Ovary (tissue), 9 donors: ENCODE data around the gene CFAP65. TPM values are rescaled to one million over a fixed set of nuclear protein-coding genes. Genes with fewer than 3 reads are reported as not detected.

Experiments used
- DNase-seq, 5 donors: peaks; one replicate each; pipeline ENCODE4 v3.0.0-alpha.2; 2019 to 2020
- H3K27ac ChIP-seq, 2 donors: fragments of 200-600 bp; one replicate each; pipeline versions ENCODE4 v1.5.1 to v1.8.0; 2019 to 2022
- H3K27me3 ChIP-seq: fragments of 200-600 bp; one replicate; pipeline ENCODE4 v1.8.0; 2022
- H3K36me3 ChIP-seq: fragments of 200-600 bp; sonication (generic); one replicate; pipeline ENCODE4 v1.5.1; 2019
- H3K4me1 ChIP-seq: one replicate; pipeline ENCODE4 v1.8.1; 2013; ENCODE audit warnings: mild to moderate bottlenecking, moderate library complexity; ENCODE audit not compliant: insufficient read depth
- H3K4me3 ChIP-seq: fragments of 200-600 bp; sonication (generic); one replicate; pipeline ENCODE4 v1.5.1; 2017
- H3K9me3 ChIP-seq, 2 donors: fragments of 200-600 bp in 1 of 2; sonication (generic) in 1 of 2; one replicate each; pipeline versions ENCODE4 v1.5.1 to v1.8.1; 2013 to 2019; ENCODE audit warnings: mild to moderate bottlenecking in 1 of 2, moderate library complexity in 1 of 2
- CTCF ChIP-seq, 3 donors: fragments of 450-650 bp in 2 of 3; fragments of 200-600 bp in 1 of 3; IDR thresholded peaks; one replicate each; pipeline versions ENCODE4 v1.5.1 to v1.8.0; 2016 to 2022; ENCODE audit warnings: antibody characterized with exemption in 3 of 3, mild to moderate bottlenecking in 1 of 3
- EP300 ChIP-seq: sonication (generic); formaldehyde crosslinking; IDR thresholded peaks from one replicate; pipeline ENCODE4 v1.6.1; 2017; ENCODE audit warnings: antibody characterized with exemption
- POLR2A ChIP-seq: fragments of 450-650 bp; IDR thresholded peaks from one replicate; pipeline ENCODE4 v1.6.1; 2017; ENCODE audit warnings: antibody characterized with exemption, mild to moderate bottlenecking, moderate library complexity
- WGBS, 3 donors: extraction: QIAGEN DNeasy Blood & Tissue Kit in 1 of 3; methylation state at CpG; one replicate each; pipeline versions ENCODE4 v1.1.5 to v1.1.7; 2013 to 2017; 5-methylcytosine and 5-hydroxymethylcytosine counted together
- intact Hi-C, 4 donors: fragments of 100-400 bp; cut with DNase I; formaldehyde crosslinking; loops; one replicate each; pipeline versions ENCODE4 v1.11.0 to v1.15.1; 2022 to 2023
- microRNA counts: library from miRNA; unstranded; fragments of <30 nt; microRNA quantifications from one replicate; lab custom pipeline; 2016
- microRNA-seq, 3 donors: library from miRNA; unstranded; fragments of <30 nt; microRNA quantifications; one replicate each; pipeline versions ENCODE4 to v1.2.0, GENCODE V29; 2019 to 2020
- polyA plus RNA-seq, 2 donors: library from polyadenylated mRNA; stranded (reverse); fragments of 200-250 nt in 1 of 2; fragments of 350-450 nt in 1 of 2; fragmentation: Illumina TruSeq in 1 of 2; extraction: RNeasy Lipid Tissue Mini Kit (QIAGEN cat#74804) in 1 of 2; gene quantifications; one replicate each; pipeline ENCODE4 v1.2.3, GENCODE V29; 2013 to 2014
- small RNA-seq: library from RNA; depleted of rRNA; stranded (forward); fragments of <200 nt; gene quantifications from one replicate; pipeline ENCODE3, GENCODE V24; 2016
- total RNA-seq, 7 donors: library from RNA; depleted of rRNA in 2 of 7; stranded (reverse); fragments of >200 nt in 2 of 7; fragmentation: NEBNext Ultra II Directional in 3 of 7; extraction: Animal tissue kit (Norgen Biotek cat#: 25700) in 3 of 7; gene quantifications; one replicate each; pipeline versions ENCODE4 v1.1.0 to v1.2.4, GENCODE V29; 2016 to 2023
- donor health status: DM: no; HTN: no; CAD: no; lungs with moderate emphysema.
- donor health status: DM: no; HTN: no; CAD: no.
- donor health status: Bipolar disorder and iron deficiency.
- donor health status: DM: yes; HTN: yes; CAD: no.
- donor health status: DM: no; HTN: no; CAD: no.
- donor health status: DM: yes; HTN: yes; CAD: no.

The CFAP65 gene
- total and polyA plus RNA-seq, 9 donors, result 0.04 to 19.6 (median 0.90) TPM; not detected in 3

GRCh38 chr2:218956039-218956438 lies 85.3 kb downstream of the CFAP65 start:
- Histone ChIP-seq H3K27ac (no peak overlapping the region), H3K4me1 (no peaks in the 10 kb centered on the region), H3K36me3 (no peaks in the 10 kb centered on the region), H3K9me3 (no peaks in the 10 kb centered on the region), H3K27me3 (no peaks in the 10 kb centered on the region), H3K4me3 (no peak overlapping the region)
- WGBS, 3 donors, result 8 to 29% (median 16%) methylated on average over 1 of the region's 1 CpG
- DNase-seq, result no peak
- TF ChIP-seq CTCF (IDR thresholded peaks at IDR 0.05), result no peak
- no peak for TF ChIP-seq POLR2A
- TF ChIP-seq EP300, result no peak
- intact Hi-C loops, result no loop called here

GRCh38 chr2:218954541-218955300 lies 86.6 kb downstream of the CFAP65 start:
- Histone ChIP-seq H3K4me3 (no peak overlapping the region), H3K4me1 (no peaks in the 10 kb centered on the region), H3K27me3 (no peaks in the 10 kb centered on the region), H3K27ac (no peak overlapping the region), H3K36me3 (no peaks in the 10 kb centered on the region), H3K9me3 (no peaks in the 10 kb centered on the region)
- no peak for DNase-seq
- WGBS, 3 donors, result 68 to 71% (median 71%) methylated on average over 8 of the region's 8 CpGs
- intact Hi-C loops, result no loop called here
- TF ChIP-seq EP300 (no peak), POLR2A (no peak), CTCF (IDR thresholded peaks at IDR 0.05) (no peak)

- Histone ChIP-seq H3K9me3 (no peaks in the 10 kb centered on the region), H3K36me3 (no peaks in the 10 kb centered on the region), H3K4me3 (no peak overlapping the region), H3K4me1 (no peaks in the 10 kb centered on the region), H3K27me3 (no peaks in the 10 kb centered on the region), H3K27ac (no peak overlapping the region)
- 62 to 70% (median 69%) methylated on average over 17 to 18 of the region's 18 CpGs for WGBS, 3 donors
- intact Hi-C loops, result no loop called here
- DNase-seq, result no peak
- TF ChIP-seq POLR2A (no peak), EP300 (no peak), CTCF (IDR thresholded peaks at IDR 0.05) (no peak)
Measured at GRCh38 chr2:218953366-218953954, 87.9 kb downstream of the CFAP65 start.

MicroRNAs encoded within 50 kb of the gene (microRNA counts, 767-probe panel; counts per million panel counts)
- microRNA hsa-miR-3131 (lab: Ali Mortazavi, UCI) (530 counts per million, percentile 78 among the panel's probes with 10 or more counts), microRNA hsa-miR-375 (lab: Ali Mortazavi, UCI) (530 counts per million, percentile 78 among the panel's probes with 10 or more counts)

Small RNAs within 50 kb of the gene (microRNA-seq; reads per million reads assigned to microRNA genes)
- gene MIR3131 (0 reads per million in 3 donors), gene MIR375 (18.0 to 42.3 (median 23.9) reads per million in 3 donors)

Small RNAs within 50 kb of the gene (small RNA-seq; reads per million reads assigned to genes)
- gene MIR3131 (not detected), gene MIR375 (62.6 reads per million, percentile 90 among the genes with 10 or more reads in this experiment)

Other genes starting within 250 kb of the CFAP65 start
- gene PRKAG3, start 209.7 kb downstream of the CFAP65 start, total RNA-seq, result under 1 TPM in 2 of 7 donors, not detected in 5; 0.11 to 0.32 TPM
- not detected for gene PRKAG3, start 209.7 kb downstream of the CFAP65 start, polyA plus RNA-seq
- gene WNT6, start 181.7 kb downstream of the CFAP65 start, total RNA-seq, result 1 to 10 TPM; 1.1 to 4.5 (median 2.0) TPM
- gene WNT6, start 181.7 kb downstream of the CFAP65 start, polyA plus RNA-seq, result 1 to 10 TPM in 1 of 2 donors, under 1 TPM in 1; 0.13 to 2.9 TPM
- 10 to 100 TPM in 1 of 7 donors, 1 to 10 TPM in 1, under 1 TPM in 1, not detected in 4; 0.27 to 12.4 (median 1.6) TPM for gene WNT10A, start 160.7 kb downstream of the CFAP65 start, total RNA-seq
- gene WNT10A, start 160.7 kb downstream of the CFAP65 start, polyA plus RNA-seq, result under 1 TPM; 0.04 to 0.13 TPM
- gene CDK5R2, start 81.8 kb downstream of the CFAP65 start, total RNA-seq, result not detected
- not detected for gene CDK5R2, start 81.8 kb downstream of the CFAP65 start, polyA plus RNA-seq
- gene FEV, start 56.3 kb downstream of the CFAP65 start, total RNA-seq, result under 1 TPM in 2 of 7 donors, not detected in 5; 0.11 to 0.13 TPM
- gene FEV, start 56.3 kb downstream of the CFAP65 start, polyA plus RNA-seq, result not detected
- gene CRYBA2, start 48.1 kb downstream of the CFAP65 start, total RNA-seq, result not detected
- not detected for gene CRYBA2, start 48.1 kb downstream of the CFAP65 start, polyA plus RNA-seq
- under 1 TPM in 3 of 7 donors, not detected in 4; 0.15 to 0.80 (median 0.36) TPM for gene IHH, start 19.4 kb upstream of the CFAP65 start, total RNA-seq
- gene IHH, start 19.4 kb upstream of the CFAP65 start, polyA plus RNA-seq, result 1 to 10 TPM in 1 of 2 donors, under 1 TPM in 1; 0.12 to 1.6 TPM
- gene NHEJ1, start 119.3 kb upstream of the CFAP65 start, total RNA-seq, result 10 to 100 TPM; 14.7 to 19.1 (median 17.1) TPM
- 10 to 100 TPM; 10.8 to 23.1 TPM for gene NHEJ1, start 119.3 kb upstream of the CFAP65 start, polyA plus RNA-seq
- 1 to 10 TPM in 6 of 7 donors, under 1 TPM in 1; 0.84 to 4.5 (median 1.7) TPM for gene SLC23A3, start 128.5 kb upstream of the CFAP65 start, total RNA-seq
- 1 to 10 TPM in 1 of 2 donors, under 1 TPM in 1; 0.81 to 1.1 TPM for gene SLC23A3, start 128.5 kb upstream of the CFAP65 start, polyA plus RNA-seq
- gene CNPPD1, start 135.4 kb upstream of the CFAP65 start, total RNA-seq, result 10 to 100 TPM; 29.7 to 68.2 (median 62.8) TPM
- 10 to 100 TPM; 27.1 to 46.7 TPM for gene CNPPD1, start 135.4 kb upstream of the CFAP65 start, polyA plus RNA-seq
- 100 to 1,000 TPM in 3 of 7 donors, 10 to 100 TPM in 4; 40.9 to 106 (median 95.6) TPM for gene RETREG2, start 136.8 kb upstream of the CFAP65 start, total RNA-seq
- gene RETREG2, start 136.8 kb upstream of the CFAP65 start, polyA plus RNA-seq, result 100 to 1,000 TPM in 1 of 2 donors, 10 to 100 TPM in 1; 74.4 to 110 TPM
- 10 to 100 TPM; 22.4 to 45.6 (median 33.9) TPM for gene ZFAND2B, start 165.3 kb upstream of the CFAP65 start, total RNA-seq
- 10 to 100 TPM; 14.3 to 31.1 TPM for gene ZFAND2B, start 165.3 kb upstream of the CFAP65 start, polyA plus RNA-seq
- gene ABCB6, start 177.4 kb upstream of the CFAP65 start, total RNA-seq, result 10 to 100 TPM; 12.0 to 64.5 (median 37.2) TPM
- gene ABCB6, start 177.4 kb upstream of the CFAP65 start, polyA plus RNA-seq, result 10 to 100 TPM; 26.3 to 33.3 TPM
- 10 to 100 TPM; 22.6 to 44.6 (median 32.6) TPM for gene ATG9A, start 188.1 kb upstream of the CFAP65 start, total RNA-seq
- 10 to 100 TPM; 29.7 to 46.3 TPM for gene ATG9A, start 188.1 kb upstream of the CFAP65 start, polyA plus RNA-seq
- gene ANKZF1, start 188.3 kb upstream of the CFAP65 start, total RNA-seq, result 10 to 100 TPM; 36.4 to 60.2 (median 44.1) TPM
- gene ANKZF1, start 188.3 kb upstream of the CFAP65 start, polyA plus RNA-seq, result 10 to 100 TPM; 33.1 to 36.5 TPM
- gene GLB1L, start 203.9 kb upstream of the CFAP65 start, total RNA-seq, result 10 to 100 TPM in 6 of 7 donors, 1 to 10 TPM in 1; 5.7 to 20.3 (median 13.9) TPM
- gene GLB1L, start 203.9 kb upstream of the CFAP65 start, polyA plus RNA-seq, result 10 to 100 TPM; 12.8 to 19.6 TPM
- gene STK16, start 204.0 kb upstream of the CFAP65 start, total RNA-seq, result 10 to 100 TPM; 12.4 to 24.8 (median 17.9) TPM
- gene STK16, start 204.0 kb upstream of the CFAP65 start, polyA plus RNA-seq, result 10 to 100 TPM; 19.1 to 29.4 TPM
- 10 to 100 TPM in 1 of 7 donors, 1 to 10 TPM in 1, under 1 TPM in 3, not detected in 2; 0.27 to 13.2 (median 0.83) TPM for gene TUBA4B, start 211.7 kb upstream of the CFAP65 start, total RNA-seq
- gene TUBA4B, start 211.7 kb upstream of the CFAP65 start, polyA plus RNA-seq, result under 1 TPM; 0.18 to 0.34 TPM
- gene TUBA4A, start 212.4 kb upstream of the CFAP65 start, total RNA-seq, result 10 to 100 TPM in 6 of 7 donors, 1 to 10 TPM in 1; 8.4 to 53.6 (median 16.5) TPM
- gene TUBA4A, start 212.4 kb upstream of the CFAP65 start, polyA plus RNA-seq, result 10 to 100 TPM in 1 of 2 donors, 1 to 10 TPM in 1; 7.9 to 42.2 TPM
- gene DNAJB2, start 237.8 kb upstream of the CFAP65 start, total RNA-seq, result 100 to 1,000 TPM in 1 of 7 donors, 10 to 100 TPM in 6; 34.0 to 101 (median 85.7) TPM
- 10 to 100 TPM; 77.9 to 87.5 TPM for gene DNAJB2, start 237.8 kb upstream of the CFAP65 start, polyA plus RNA-seq